Spinal cord (tissue), 10 donors: Measurements from ENCODE around the gene SUPT3H. TPM values are rescaled to one million over a fixed set of nuclear protein-coding genes. Genes with fewer than 3 reads are reported as not detected.
A peak's percentile ranks its signal among the peaks of the same experiment; 100 is the strongest.

Experiments used
- DNase-seq, 6 donors: peaks; one replicate each; pipeline versions ENCODE4 v3.0.0 to v3.0.0-alpha.2; 2013 to 2015; ENCODE audit warnings: low spot score in 6 of 6, low read depth in 4 of 6
- H3K27ac ChIP-seq: one replicate; pipeline ENCODE4 v1.5.1; 2013; ENCODE audit warnings: low read depth, low read length, control low read depth
- H3K27me3 ChIP-seq: one replicate; pipeline ENCODE4 v1.6.1; 2013; ENCODE audit warnings: low read length; ENCODE audit not compliant: control insufficient read depth, insufficient read depth
- H3K36me3 ChIP-seq: one replicate; pipeline ENCODE4 v1.6.1; 2013; ENCODE audit warnings: low read length; ENCODE audit not compliant: control insufficient read depth, insufficient read depth
- H3K4me1 ChIP-seq: one replicate; pipeline ENCODE4 v1.6.1; 2013; ENCODE audit warnings: low read length; ENCODE audit not compliant: control insufficient read depth, insufficient read depth
- H3K4me3 ChIP-seq: one replicate; pipeline ENCODE4 v1.5.1; 2013; ENCODE audit warnings: low read depth, low read length, control low read depth
- H3K9me3 ChIP-seq: one replicate; pipeline ENCODE4 v1.6.1; 2013; ENCODE audit warnings: low read length; ENCODE audit not compliant: control insufficient read depth, insufficient read depth
- WGBS: methylation state at CpG from one replicate; pipeline ENCODE4 v1.1.5; 2013; ENCODE audit warnings: missing lambda C conversion rate; ENCODE audit not compliant: insufficient coverage; 5-methylcytosine and 5-hydroxymethylcytosine counted together
- polyA plus RNA-seq, 2 donors: library from polyadenylated mRNA; unstranded; fragments of 120-200 nt; gene quantifications; one replicate each; pipeline ENCODE4 v1.2.1, GENCODE V29; 2013; ENCODE audit not compliant: insufficient read length in 2 of 2
- total RNA-seq, 2 donors: library from RNA; depleted of rRNA in 1 of 2; stranded (reverse); fragments of 120-200 nt in 1 of 2; fragments of >200 nt in 1 of 2; gene quantifications; one replicate each; pipeline versions ENCODE4 v1.2.3 to v1.2.4, GENCODE V29; 2013 to 2014
- donor health status: healthy.

Gene SUPT3H
- total and polyA plus RNA-seq, 4 donors, result 12.2 to 27.7 (median 18.2) TPM

DNA sequence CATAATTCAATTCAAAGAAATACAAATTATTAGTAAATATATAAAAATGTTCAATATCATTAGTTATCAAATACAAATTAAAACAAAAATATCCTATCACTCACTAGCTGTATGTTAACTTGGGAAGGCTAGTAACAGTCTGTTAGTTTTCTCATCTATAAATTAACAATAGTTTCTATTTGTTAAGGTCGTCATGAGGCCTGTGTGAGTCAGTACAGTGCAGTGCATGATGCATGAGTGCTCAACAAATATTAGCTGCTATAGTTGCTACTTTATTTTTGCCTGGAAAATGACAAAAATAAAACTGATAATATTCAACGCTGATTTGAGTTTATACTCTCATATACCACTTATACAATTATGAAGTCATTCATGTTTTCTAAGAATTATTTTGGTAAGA, 451.2 kb downstream of the SUPT3H start:
- H3K4me1 ChIP-seq, result no peaks in the 10 kb centered on the region
- H3K36me3 ChIP-seq, result no peaks in the 10 kb centered on the region
- no peak for DNase-seq
- H3K4me3 ChIP-seq, result no peak overlapping the region
- no peaks in the 10 kb centered on the region for H3K27me3 ChIP-seq
- no peak overlapping the region for H3K27ac ChIP-seq
- H3K9me3 ChIP-seq, result no peaks in the 10 kb centered on the region
- WGBS, result no CpG with 5 or more reads among the region's 2 CpGs

DNA sequence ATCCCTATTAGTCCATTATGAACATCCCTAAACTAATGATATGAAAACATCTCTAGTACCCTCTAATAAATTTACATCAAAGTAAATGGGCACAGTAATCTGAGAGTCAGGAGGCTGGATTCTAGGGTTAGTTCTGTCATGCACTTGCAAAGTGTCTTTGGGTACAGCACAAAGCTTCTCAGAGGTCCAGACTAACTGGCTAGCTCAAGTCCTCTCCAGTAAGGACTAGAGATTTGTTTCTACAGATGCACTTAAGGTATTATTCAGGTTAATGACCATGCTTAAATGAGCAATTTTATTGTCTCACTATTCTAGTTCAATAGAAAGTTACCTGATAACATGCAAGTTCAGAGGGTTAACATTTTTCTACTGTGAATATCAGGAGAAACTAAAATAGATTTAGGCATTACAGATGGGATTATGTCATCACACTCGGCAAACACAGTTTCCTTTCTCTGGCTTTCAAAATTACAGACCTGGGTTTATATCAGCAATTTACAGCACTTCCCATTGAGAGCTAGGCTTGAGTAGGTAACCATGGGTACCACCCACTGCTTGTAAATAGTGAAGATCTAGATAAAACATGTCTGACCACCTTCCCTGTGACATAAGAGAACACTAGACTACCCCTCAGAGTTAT, 452.5 kb downstream of the SUPT3H start:
- H3K36me3 ChIP-seq, result no peaks in the 10 kb centered on the region
- DNase-seq, result no peak
- H3K27ac ChIP-seq, result no peak overlapping the region
- H3K9me3 ChIP-seq, result no peaks in the 10 kb centered on the region
- no peaks in the 10 kb centered on the region for H3K27me3 ChIP-seq
- no CpG with 5 or more reads among the region's 1 CpG for WGBS
- H3K4me1 ChIP-seq, result no peaks in the 10 kb centered on the region
- H3K4me3 ChIP-seq, result no peak overlapping the region

DNA sequence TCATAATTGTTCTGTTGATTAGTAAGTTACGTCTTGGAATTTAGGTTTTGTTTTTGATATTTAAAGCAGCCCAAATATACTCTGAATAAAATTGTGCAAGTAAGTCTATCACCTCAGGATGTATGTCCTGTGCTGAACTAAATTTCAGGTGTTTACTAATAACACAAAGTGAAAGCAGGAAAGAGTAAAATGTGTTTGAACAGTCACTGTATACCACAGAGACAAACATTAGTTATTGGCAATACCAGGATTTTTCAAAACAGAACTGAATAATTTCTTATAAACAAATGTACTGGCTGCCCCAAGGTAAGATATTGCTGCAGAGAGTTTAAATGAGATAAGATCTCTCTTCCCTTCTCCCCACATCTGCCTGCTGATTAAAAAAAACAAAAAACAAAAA, 454.3 kb downstream of the SUPT3H start:
- Histone ChIP-seq H3K27ac (no peak overlapping the region), H3K4me3 (no peak overlapping the region), H3K27me3 (no peaks in the 10 kb centered on the region), H3K9me3 (no peaks in the 10 kb centered on the region), H3K4me1 (no peaks in the 10 kb centered on the region), H3K36me3 (no peaks in the 10 kb centered on the region)
- WGBS, result no CpG with 5 or more reads among the region's 1 CpG
- DNase-seq, result no peak

DNA sequence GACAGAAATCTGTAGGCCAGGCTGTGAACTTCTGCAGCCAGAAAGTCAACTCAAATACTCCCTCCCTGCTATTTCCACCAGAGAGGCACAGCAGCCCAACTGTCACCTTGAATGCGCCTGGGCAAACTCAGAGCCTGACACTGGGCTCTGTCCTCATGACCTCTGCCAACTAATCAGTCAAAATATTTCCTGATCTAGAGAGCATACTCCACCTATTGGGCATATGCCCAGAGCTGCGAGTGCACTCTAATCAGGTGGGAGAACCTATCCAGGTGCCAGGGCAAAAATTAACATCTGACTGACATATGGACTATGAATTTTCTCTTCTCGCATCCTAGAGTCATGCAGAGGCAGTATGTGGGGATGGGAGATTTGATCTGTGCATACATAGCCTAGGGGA, 455.9 kb downstream of the SUPT3H start:
- 94% methylated on average over 2 of the region's 3 CpGs for WGBS
- no peaks in the 10 kb centered on the region for H3K27me3 ChIP-seq
- no peaks in the 10 kb centered on the region for H3K36me3 ChIP-seq
- H3K27ac ChIP-seq, result no peak overlapping the region
- no peaks in the 10 kb centered on the region for H3K9me3 ChIP-seq
- H3K4me3 ChIP-seq, result no peak overlapping the region
- DNase-seq, result no peak
- no peaks in the 10 kb centered on the region for H3K4me1 ChIP-seq

- Histone ChIP-seq H3K4me1 (no peaks in the 10 kb centered on the region), H3K27me3 (no peaks in the 10 kb centered on the region), H3K27ac (no peak overlapping the region), H3K4me3 (no peak overlapping the region), H3K9me3 (no peaks in the 10 kb centered on the region), H3K36me3 (no peaks in the 10 kb centered on the region)
- 73% methylated on average over 5 of the region's 5 CpGs for WGBS
- no peak for DNase-seq
Observed at GRCh38 chr6:44920952-44921491, 456.7 kb downstream of the SUPT3H start.

- Histone ChIP-seq H3K9me3 (no peaks in the 10 kb centered on the region), H3K4me1 (no peaks in the 10 kb centered on the region), H3K27ac (no peak overlapping the region), H3K4me3 (no peak overlapping the region), H3K36me3 (no peaks in the 10 kb centered on the region), H3K27me3 (no peaks in the 10 kb centered on the region)
- DNase-seq, result peak in 1 of 6 donors; percentile 9
- WGBS, result 81% methylated on average over 2 of the region's 6 CpGs
Observed at GRCh38 chr6:44918671-44919296, 458.9 kb downstream of the SUPT3H start.

DNA sequence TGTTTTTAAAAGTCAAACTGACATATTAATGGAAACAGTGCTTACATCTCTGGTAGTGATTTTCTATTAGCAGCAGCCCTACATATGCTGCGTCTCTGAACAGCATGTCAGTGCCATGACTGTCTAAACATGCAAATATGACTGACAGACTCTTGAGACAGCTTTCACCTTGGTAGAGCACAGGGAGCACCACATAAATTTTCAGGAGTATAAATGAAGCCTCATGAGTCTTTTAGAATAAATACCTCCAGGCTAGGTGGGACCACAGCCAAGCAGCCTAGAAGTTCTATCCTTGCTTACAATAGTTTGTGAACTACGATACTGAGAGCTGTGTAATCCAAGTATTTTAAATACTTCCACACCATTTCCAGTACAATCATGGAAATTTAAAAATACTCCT, 460.3 kb downstream of the SUPT3H start:
- H3K36me3 ChIP-seq, result no peaks in the 10 kb centered on the region
- WGBS, result 83% methylated on average over 1 of the region's 2 CpGs
- H3K4me3 ChIP-seq, result no peak overlapping the region
- no peaks in the 10 kb centered on the region for H3K27me3 ChIP-seq
- no peaks in the 10 kb centered on the region for H3K9me3 ChIP-seq
- H3K4me1 ChIP-seq, result no peaks in the 10 kb centered on the region
- no peak overlapping the region for H3K27ac ChIP-seq
- no peak for DNase-seq

DNA sequence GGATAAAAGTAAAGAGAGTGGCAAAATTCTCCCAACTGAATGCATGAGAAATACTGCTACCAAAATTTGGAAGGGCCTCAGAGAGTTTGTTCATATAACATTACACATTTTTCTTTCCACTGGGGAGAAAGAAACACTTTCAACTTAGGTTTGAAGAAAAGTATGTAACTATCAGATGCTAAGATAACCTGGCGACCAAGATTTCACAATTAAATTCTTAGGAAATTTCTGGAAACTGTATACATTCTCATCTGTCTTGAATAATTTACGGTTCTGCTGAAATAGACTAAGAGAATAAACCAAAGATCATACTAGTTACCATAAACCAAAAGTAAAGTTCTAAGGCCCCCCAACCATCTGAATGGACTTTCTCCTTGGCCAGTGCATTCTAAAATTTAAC, 462.6 kb downstream of the SUPT3H start:
- no CpG with 5 or more reads among the region's 2 CpGs for WGBS
- no peak for DNase-seq
- Histone ChIP-seq H3K36me3 (no peaks in the 10 kb centered on the region), H3K4me3 (no peak overlapping the region), H3K27me3 (no peaks in the 10 kb centered on the region), H3K4me1 (no peaks in the 10 kb centered on the region), H3K27ac (no peak overlapping the region), H3K9me3 (no peaks in the 10 kb centered on the region)

GRCh38 chr6:44914141-44914540, 463.6 kb downstream of the SUPT3H start:
- no peaks in the 10 kb centered on the region for H3K4me1 ChIP-seq
- H3K27ac ChIP-seq, result no peak overlapping the region

GRCh38 chr6:44906761-44907160, 471.0 kb downstream of the SUPT3H start:
- no peak overlapping the region for H3K4me3 ChIP-seq
- no peaks in the 10 kb centered on the region for H3K4me1 ChIP-seq
- no peaks in the 10 kb centered on the region for H3K36me3 ChIP-seq
- H3K9me3 ChIP-seq, result no peaks in the 10 kb centered on the region
- WGBS, result no CpG with 5 or more reads among the region's 2 CpGs
- no peak overlapping the region for H3K27ac ChIP-seq
- no peak for DNase-seq
- no peaks in the 10 kb centered on the region for H3K27me3 ChIP-seq

More at GRCh38 chr6:44914141-44914540, 463.6 kb downstream of the SUPT3H start:
- H3K27me3 ChIP-seq, result no peaks in the 10 kb centered on the region
- no peak for DNase-seq
- H3K9me3 ChIP-seq, result no peaks in the 10 kb centered on the region
- H3K36me3 ChIP-seq, result no peaks in the 10 kb centered on the region
- H3K4me3 ChIP-seq, result no peak overlapping the region
